Upper lobe of left lung (tissue), 6 donors: Measurements from ENCODE around the gene ABR. TPM values are rescaled to one million over a fixed set of nuclear protein-coding genes. Genes with fewer than 3 reads are reported as not detected.
"Not testable (repeated sequence)": the region's sequence is repeated elsewhere in the genome, so short reads cannot be mapped to it uniquely, and the experiment has no call there.

Experiments used
- ATAC-seq, 2 donors: fragments of 200-7000 bp; cut with Tn5 transposase; one replicate each; pipeline ENCODE4 v1.9.1; 2022; ENCODE audit warnings: mild to moderate bottlenecking in 2 of 2, moderate library complexity in 2 of 2; ENCODE audit not compliant: low FRiP score in 2 of 2
- DNase-seq, 2 donors: peaks; one replicate each; pipeline ENCODE4 v3.0.0-alpha.2; 2019 to 2020
- H3K27ac ChIP-seq, 4 donors: fragments of 200-600 bp; sonication (generic); one replicate each; pipeline ENCODE4 v1.5.1; 2016 to 2019
- H3K27me3 ChIP-seq, 4 donors: fragments of 200-600 bp; sonication (generic); one replicate each; pipeline ENCODE4 v1.5.1; 2017 to 2019
- H3K36me3 ChIP-seq, 4 donors: fragments of 200-600 bp; sonication (generic); one replicate each; pipeline ENCODE4 v1.5.1; 2016 to 2019
- H3K4me1 ChIP-seq, 4 donors: fragments of 200-600 bp; sonication (generic); one replicate each; pipeline ENCODE4 v1.5.1; 2018 to 2019
- H3K4me3 ChIP-seq, 4 donors: fragments of 200-600 bp; sonication (generic); one replicate each; pipeline ENCODE4 v1.5.1; 2017 to 2019; ENCODE audit warnings: mild to moderate bottlenecking in 2 of 4, moderate library complexity in 1 of 4
- H3K9me3 ChIP-seq, 4 donors: fragments of 200-600 bp; sonication (generic); one replicate each; pipeline ENCODE4 v1.5.1; 2018 to 2019
- CTCF ChIP-seq, 6 experiments: fragments of 450-650 bp in 4 of 6; fragments of 200-600 bp in 2 of 6; sonication (generic) in 2 of 6; IDR thresholded peaks; one replicate each; pipeline ENCODE4 v1.5.1; 2016 to 2019; ENCODE audit warnings: antibody characterized with exemption in 6 of 6
- EP300 ChIP-seq, 4 donors: sonication (generic); formaldehyde crosslinking; IDR thresholded peaks; one replicate each; pipeline ENCODE4 v1.5.1; 2017; ENCODE audit warnings: antibody characterized with exemption in 4 of 4, control low read depth in 2 of 4
- POLR2A ChIP-seq, 4 donors: fragments of 450-650 bp; IDR thresholded peaks; one replicate each; pipeline ENCODE4 v1.5.1; 2016 to 2017; ENCODE audit warnings: antibody characterized with exemption in 4 of 4, mild to moderate bottlenecking in 2 of 4
- POLR2AphosphoS5 ChIP-seq, 2 donors: sonication (generic); formaldehyde crosslinking; IDR thresholded peaks; one replicate each; pipeline ENCODE4 v1.5.1; 2017; ENCODE audit warnings: antibody characterized with exemption in 2 of 2
- WGBS, 2 donors: methylation state at CpG; one replicate each; pipeline ENCODE4 v1.1.5; 2017 to 2018; 5-methylcytosine and 5-hydroxymethylcytosine counted together
- total RNA-seq, 6 donors: library from RNA; depleted of rRNA in 4 of 6; stranded (reverse); fragments of >200 nt in 4 of 6; gene quantifications; one replicate each; pipeline versions ENCODE4 v1.1.0 to v1.2.1, GENCODE V29; 2016 to 2021
- donor health status: DM: no; HTN: no; CAD: no; lungs with moderate emphysema.
- donor health status: DM: no; HTN: yes; CAD: no; lungs with severe emphysema.

ABR gene
- total RNA-seq, 6 donors from 2014 or later, result 117 to 645 (median 206) TPM

DNA sequence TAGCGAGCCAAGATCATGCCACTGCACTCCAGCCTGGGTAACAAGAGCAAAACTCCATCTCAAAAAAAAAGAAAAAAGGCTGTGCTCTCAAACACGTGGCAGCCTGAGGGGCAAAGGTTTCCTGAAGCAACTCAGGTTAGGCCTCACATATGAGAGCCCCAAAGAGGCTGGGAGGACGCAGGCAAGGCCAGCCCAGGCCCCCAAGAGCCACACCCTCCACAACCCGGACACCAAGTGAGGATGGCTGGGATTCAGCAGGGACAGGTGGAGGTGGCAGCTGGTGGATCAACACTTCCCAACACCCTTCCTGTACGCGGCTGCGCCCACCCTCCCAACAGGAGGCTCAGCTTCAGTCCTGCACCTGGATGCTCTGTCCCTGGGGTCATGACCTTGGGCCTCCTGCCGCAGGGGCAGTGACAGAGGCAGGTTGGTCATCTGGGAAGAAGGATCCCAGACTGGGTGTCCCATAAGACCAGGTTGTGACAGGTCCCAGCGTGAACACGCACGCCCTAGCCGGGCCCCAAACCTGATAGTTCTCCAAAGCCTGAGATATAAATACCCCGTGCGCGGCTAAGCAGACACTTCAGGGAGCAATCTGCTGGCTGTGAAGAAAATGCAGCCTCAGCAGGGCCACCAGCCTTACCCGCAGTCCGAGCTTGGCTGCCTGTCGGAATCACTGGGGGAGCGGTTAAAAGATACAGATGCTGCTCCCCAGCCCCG is 104.7 kb downstream of the ABR start:
- H3K36me3 ChIP-seq, result peaks cover 3 to 85% (median 54%) of the 10 kb centered on the region in 4 donors
- no peak for TF ChIP-seq POLR2AphosphoS5 (IDR thresholded peaks at IDR 0.05)
- TF ChIP-seq CTCF (IDR thresholded peaks at IDR 0.05), result no peak
- no peak for TF ChIP-seq POLR2A (IDR thresholded peaks at IDR 0.05)
- no peak for TF ChIP-seq EP300 (IDR thresholded peaks at IDR 0.05)
- H3K27me3 ChIP-seq, result no peaks in the 10 kb centered on the region
- H3K27ac ChIP-seq, result no peak overlapping the region
- WGBS, 2 donors, result 91 to 93% methylated on average over 11 to 20 of the region's 20 CpGs
- ATAC-seq (no peak), DNase-seq (peak in 1 of 2 donors; percentile 48)
- no peak overlapping the region for H3K4me3 ChIP-seq
- no peaks in the 10 kb centered on the region for H3K9me3 ChIP-seq
- H3K4me1 ChIP-seq, result peaks cover 2 to 4% (median 4%) of the 10 kb centered on the region in 4 donors

DNA sequence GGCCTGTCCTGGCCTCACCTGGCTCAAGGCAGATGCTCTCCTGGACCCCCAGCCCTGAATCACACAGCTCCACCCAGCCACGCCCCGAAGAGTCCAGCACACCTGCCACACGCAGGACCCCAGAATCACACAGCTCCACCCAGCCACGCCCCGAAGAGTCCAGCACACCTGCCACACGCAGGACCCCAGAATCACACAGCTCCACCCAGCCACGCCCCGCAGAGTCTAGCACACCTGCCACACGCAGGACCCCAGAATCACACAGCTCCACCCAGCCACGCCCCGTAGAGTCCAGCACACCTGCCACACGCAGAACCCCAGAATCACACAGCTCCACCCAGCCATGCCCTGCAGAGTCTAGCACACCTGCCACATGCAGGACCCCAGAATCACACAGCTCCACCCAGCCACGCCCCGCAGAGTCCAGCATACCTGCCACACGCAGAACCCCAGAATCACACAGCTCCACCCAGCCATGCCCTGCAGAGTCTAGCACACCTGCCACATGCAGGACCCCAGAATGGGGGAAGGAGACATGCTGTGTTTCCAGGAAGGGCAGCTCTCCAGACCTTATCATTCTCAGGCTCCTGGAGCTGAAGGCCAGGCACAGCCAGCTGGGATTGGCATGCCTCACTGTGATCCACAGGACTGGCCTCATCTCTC is 105.7 kb downstream of the ABR start:
- 86 to 93% methylated on average over 12 to 15 of the region's 15 CpGs for WGBS, 2 donors

GRCh38 chr17:1073241-1073962 is 106.4 kb downstream of the ABR start:
- H3K9me3 ChIP-seq, result no peaks in the 10 kb centered on the region
- TF ChIP-seq EP300 (IDR thresholded peaks at IDR 0.05), result no peak
- no peak for TF ChIP-seq CTCF (IDR thresholded peaks at IDR 0.05)
- no peak for TF ChIP-seq POLR2AphosphoS5 (IDR thresholded peaks at IDR 0.05)
- no peak for TF ChIP-seq POLR2A (IDR thresholded peaks at IDR 0.05)
- no peaks in the 10 kb centered on the region for H3K27me3 ChIP-seq
- no peaks in the 10 kb centered on the region for H3K4me1 ChIP-seq
- WGBS, 2 donors, result 95% methylated on average over 16 to 24 of the region's 25 CpGs
- no peak for ATAC-seq
- no peak overlapping the region for H3K27ac ChIP-seq
- peak in 1 of 2 donors; percentile 44 for DNase-seq
- no peak overlapping the region for H3K4me3 ChIP-seq
- peaks cover 3 to 86% (median 61%) of the 10 kb centered on the region in 4 donors for H3K36me3 ChIP-seq

More for the DNA sequence above, 105.7 kb downstream of the ABR start:
- H3K36me3 ChIP-seq, result peaks cover 3 to 86% (median 61%) of the 10 kb centered on the region in 4 donors
- DNase-seq, result peak in 1 of 2 donors; percentile 51
- ATAC-seq, H3K4me3 ChIP-seq, H3K9me3 ChIP-seq, H3K4me1 ChIP-seq, H3K27ac ChIP-seq, H3K27me3 ChIP-seq: not testable (repeated sequence)

DNA sequence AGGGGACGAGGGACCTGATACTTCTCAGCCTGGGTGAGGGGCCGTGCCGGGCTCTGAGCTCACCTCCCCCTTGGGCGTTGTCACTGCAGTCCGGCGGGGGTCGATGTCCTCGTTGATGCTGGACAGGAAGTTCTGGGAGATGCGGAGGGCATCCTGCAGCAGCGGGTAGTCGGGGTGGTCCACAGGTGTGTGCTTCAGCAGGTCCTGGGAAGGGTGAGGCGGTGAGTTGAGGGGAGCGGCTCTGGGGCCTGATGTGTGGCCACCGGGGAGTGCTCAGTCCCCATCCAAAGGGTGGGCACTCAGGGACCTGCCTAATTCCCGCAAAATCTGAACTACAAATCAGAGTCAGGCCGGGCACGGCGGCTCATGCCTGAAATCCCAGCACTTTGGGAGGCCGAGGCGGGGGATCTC is 107.2 kb downstream of the ABR start:
- Histone ChIP-seq H3K4me3 (no peak overlapping the region), H3K27ac (no peak overlapping the region), H3K36me3 (peaks cover 3 to 86% (median 66%) of the 10 kb centered on the region in 4 donors), H3K9me3 (no peaks in the 10 kb centered on the region), H3K4me1 (no peaks in the 10 kb centered on the region), H3K27me3 (no peaks in the 10 kb centered on the region)
- DNase-seq (peak in 1 of 2 donors; percentile 65), ATAC-seq (no peak)
- no peak for TF ChIP-seq EP300 (IDR thresholded peaks at IDR 0.05)
- TF ChIP-seq POLR2A (IDR thresholded peaks at IDR 0.05), result no peak
- TF ChIP-seq POLR2AphosphoS5 (IDR thresholded peaks at IDR 0.05), result no peak
- TF ChIP-seq CTCF (IDR thresholded peaks at IDR 0.05), result no peak
- WGBS, 2 donors, result 94 to 96% methylated on average over 19 to 20 of the region's 20 CpGs
